KOPT-K1 (cell line): Measurements from ENCODE around the gene UNC5B.

Experiments used
- H3K27ac ChIP-seq: fragments of 200-600 bp; sonication (generic); 2 replicates; pipeline ENCODE4 v1.5.1; 2016; ENCODE audit warnings: antibody characterized with exemption, mild to moderate bottlenecking, low read depth, low read length; ENCODE audit not compliant: poor library complexity, severe bottlenecking
- H3K36me3 ChIP-seq: fragments of 200-600 bp; sonication (generic); 2 replicates; pipeline ENCODE4 v1.5.1; 2017; ENCODE audit warnings: antibody characterized with exemption, mild to moderate bottlenecking, low read length, moderate library complexity; ENCODE audit not compliant: insufficient read depth
- H3K9me3 ChIP-seq: fragments of 200-600 bp; sonication (generic); 2 replicates; pipeline ENCODE4 v1.5.1; 2017; ENCODE audit warnings: antibody characterized with exemption, low read length, mild to moderate bottlenecking; ENCODE audit not compliant: insufficient read depth, poor library complexity, severe bottlenecking

Gene UNC5B

DNA sequence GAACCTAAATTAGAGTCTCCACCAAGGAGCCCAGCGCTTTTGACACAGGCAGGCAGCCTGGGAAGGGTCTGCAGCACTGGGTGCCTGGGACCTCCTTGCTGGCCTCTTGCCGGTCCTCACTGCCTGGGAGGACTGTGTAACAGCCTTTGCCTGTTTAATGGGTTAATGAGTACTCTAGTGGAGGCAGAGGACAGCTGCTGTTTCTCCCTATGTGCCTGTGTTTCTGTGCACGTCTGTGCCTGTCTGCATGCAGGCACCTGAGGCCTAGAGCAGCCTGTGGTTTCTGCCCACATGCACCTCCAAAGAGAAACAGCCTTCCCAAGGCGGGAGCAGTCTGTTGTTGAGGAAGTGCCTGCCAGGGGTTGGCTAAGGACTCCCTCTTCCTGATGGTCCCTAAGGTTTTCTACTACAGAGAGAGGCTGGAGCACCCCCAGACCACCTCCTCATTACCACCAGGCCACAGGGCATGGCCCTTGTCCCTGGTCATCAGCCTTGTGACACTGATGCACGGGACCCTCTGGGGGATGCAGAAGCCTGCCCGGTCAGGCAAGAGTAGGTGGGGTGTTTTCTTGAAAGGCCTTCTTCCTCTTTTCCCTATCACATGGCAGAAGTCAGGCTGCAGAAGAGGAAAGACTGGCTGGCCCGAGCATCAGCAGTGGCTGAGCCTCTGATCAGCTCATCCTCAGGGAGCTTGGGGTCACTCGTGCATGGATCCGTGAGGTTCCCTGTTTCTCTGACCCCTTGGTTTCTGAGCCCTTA lies 120.9 kb downstream of the UNC5B start:
- H3K36me3 ChIP-seq: no peaks in the 10 kb centered on the region
- H3K27ac ChIP-seq: no peak overlapping the region
- no peaks in the 10 kb centered on the region for H3K9me3 ChIP-seq

DNA sequence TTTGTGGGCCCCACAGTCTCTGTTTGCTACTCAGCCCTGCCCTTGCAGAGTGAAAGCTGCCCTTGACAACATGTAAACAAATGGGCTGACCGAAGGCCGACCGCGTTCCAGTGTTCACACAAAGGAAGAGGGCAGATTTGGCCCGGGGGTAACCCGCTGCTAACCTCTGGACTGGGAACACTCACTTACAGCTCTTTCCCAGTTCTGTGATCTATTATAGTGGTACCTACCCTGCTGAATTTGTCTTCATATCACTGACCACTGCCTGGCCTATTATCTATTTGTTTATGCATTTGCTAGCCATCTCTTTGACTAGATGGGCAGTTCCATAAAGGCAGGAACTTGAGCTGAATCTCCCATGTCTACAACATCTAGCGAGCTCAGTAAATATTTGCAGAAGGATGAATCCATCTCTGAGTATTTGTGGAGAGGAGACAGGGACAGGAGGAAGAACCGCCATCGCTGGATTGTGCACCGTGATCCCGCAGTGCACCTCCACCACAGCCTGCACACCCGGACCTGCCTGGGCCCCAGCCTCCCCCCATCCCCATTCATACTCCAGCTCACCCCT lies 121.9 kb downstream of the UNC5B start:
- Histone ChIP-seq H3K27ac (no peak overlapping the region), H3K9me3 (no peaks in the 10 kb centered on the region), H3K36me3 (no peaks in the 10 kb centered on the region)

DNA sequence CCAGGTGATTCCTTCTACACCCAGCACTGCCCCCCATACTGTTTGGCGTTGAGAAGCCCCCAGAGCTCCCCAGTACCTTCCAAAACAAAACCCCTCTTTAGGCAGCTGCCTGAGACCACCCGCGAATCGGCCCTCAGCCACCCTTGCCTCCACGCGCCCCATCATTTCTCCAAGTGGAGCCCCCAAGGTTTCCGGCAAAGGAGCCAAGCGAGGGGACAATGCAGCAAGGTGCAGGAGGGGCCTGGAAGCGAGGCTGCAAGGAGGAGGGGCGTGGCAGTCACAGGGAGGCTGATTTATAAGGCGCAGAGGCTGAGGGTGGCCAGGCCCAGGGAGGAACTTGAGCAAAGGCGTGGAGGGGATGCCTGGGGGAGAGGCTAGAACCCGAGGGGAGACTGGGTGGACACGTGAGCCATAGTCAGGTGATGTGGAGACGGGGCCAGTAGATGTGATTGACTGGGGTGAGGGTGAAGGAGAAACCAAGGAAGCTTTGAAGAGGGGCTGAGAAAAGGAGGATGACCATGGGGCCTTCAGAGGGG lies 122.9 kb downstream of the UNC5B start:
- Histone ChIP-seq H3K36me3 (no peaks in the 10 kb centered on the region), H3K27ac (no peak overlapping the region), H3K9me3 (no peaks in the 10 kb centered on the region)

DNA sequence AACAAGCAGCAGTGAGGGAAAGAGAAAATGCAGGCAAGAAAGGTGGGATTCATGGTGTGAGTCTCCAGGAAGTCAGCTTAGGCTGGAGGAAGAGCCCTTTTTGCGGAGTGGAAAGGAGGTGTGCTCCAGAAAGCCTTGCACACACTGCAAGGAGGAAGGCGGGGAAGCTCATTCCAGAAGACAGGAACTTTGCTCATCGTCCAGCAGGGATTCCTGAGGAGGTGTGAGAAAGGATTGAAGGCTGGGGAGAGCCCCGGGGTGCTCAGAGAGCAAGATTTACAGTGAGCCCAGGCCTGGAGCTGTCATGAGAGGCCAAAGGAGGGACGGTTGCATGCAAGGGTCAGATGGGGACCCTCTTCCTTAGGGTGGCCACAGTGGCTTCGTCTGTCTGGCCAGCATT lies 124.3 kb downstream of the UNC5B start:
- Histone ChIP-seq H3K9me3 (no peaks in the 10 kb centered on the region), H3K27ac (no peak overlapping the region), H3K36me3 (no peaks in the 10 kb centered on the region)

- Histone ChIP-seq H3K36me3 (no peaks in the 10 kb centered on the region), H3K27ac (no peak overlapping the region)
Observed at GRCh38 chr10:71337219-71337701, 124.9 kb downstream of the UNC5B start.

DNA sequence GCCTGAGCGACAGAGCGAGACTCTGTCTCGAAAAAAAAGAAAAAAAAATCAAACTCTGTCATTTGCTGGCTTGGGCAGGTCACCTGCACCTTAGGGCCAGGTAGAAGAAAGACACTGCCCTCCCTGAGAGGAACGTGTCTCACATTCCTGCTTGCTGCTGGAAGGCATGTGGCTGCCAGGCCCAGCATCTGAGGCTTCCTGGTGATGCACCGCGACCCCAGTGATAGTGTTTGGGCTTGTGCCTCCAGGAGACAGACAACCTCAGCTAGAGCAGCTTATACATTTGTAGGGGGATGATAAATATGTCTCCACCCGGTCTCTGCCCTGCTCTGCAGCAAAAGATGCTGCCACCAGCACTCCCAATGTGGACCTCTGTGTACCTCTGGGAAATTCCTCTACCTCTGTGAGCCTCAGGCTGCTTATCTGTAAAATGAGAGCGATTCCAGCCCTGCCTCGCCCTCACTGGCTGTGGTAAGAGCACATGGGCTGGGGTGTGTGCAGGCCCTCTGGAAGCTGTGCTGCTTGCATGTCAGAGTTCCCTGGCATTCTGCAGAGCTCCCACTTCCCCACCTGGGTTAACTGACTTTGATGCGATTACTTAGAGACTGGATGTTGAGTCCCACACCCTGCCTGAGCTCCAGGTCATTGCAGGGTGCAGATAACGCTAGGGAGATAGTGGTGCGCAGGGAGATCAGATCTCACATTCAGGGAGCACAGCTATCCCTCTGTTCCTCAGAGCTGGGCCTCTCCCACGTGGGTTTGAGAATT lies 126.5 kb downstream of the UNC5B start:
- H3K9me3 ChIP-seq: no peaks in the 10 kb centered on the region
- no peak overlapping the region for H3K27ac ChIP-seq
- no peaks in the 10 kb centered on the region for H3K36me3 ChIP-seq

More at GRCh38 chr10:71337219-71337701, 124.9 kb downstream of the UNC5B start:
- H3K9me3 ChIP-seq: no peaks in the 10 kb centered on the region

DNA sequence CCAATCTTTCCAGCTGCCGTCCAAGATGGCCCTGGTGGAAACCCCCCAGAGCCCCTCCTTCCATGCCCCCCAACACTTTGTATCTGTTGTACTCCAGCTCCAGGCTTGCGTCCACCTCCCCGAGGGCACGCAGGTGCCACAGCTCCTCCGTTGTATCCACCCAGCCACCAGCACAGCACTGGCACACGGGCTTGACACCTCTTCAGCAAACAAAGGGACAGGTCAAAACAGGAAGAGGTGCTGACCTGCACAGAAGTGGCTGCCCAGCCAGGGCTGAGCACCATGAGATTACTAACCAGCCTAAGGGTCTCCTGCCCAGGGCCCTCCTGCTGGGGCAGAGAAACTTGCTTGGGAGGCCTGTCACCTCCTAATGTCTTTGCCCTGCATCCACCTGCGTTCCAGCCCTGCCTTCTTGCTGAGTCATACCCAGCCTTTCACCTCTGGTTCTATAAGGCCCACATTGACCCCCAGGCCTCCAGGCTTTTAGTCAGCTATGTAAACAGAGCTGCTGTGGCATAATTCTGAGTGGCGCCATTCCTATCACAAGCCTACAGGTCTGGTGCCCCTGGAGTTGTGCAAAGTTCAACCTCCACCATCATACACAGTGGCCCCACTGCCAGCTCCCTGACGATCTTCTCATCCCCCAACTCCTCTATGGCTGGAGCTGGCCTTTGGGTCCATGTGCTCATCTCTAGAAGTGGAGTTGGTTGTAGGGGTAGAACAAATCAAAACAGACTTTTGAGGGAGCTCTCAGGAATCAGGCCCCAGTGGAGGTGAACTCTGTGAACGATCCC lies 127.6 kb downstream of the UNC5B start:
- Histone ChIP-seq H3K36me3 (no peaks in the 10 kb centered on the region), H3K27ac (no peak overlapping the region), H3K9me3 (no peaks in the 10 kb centered on the region)

DNA sequence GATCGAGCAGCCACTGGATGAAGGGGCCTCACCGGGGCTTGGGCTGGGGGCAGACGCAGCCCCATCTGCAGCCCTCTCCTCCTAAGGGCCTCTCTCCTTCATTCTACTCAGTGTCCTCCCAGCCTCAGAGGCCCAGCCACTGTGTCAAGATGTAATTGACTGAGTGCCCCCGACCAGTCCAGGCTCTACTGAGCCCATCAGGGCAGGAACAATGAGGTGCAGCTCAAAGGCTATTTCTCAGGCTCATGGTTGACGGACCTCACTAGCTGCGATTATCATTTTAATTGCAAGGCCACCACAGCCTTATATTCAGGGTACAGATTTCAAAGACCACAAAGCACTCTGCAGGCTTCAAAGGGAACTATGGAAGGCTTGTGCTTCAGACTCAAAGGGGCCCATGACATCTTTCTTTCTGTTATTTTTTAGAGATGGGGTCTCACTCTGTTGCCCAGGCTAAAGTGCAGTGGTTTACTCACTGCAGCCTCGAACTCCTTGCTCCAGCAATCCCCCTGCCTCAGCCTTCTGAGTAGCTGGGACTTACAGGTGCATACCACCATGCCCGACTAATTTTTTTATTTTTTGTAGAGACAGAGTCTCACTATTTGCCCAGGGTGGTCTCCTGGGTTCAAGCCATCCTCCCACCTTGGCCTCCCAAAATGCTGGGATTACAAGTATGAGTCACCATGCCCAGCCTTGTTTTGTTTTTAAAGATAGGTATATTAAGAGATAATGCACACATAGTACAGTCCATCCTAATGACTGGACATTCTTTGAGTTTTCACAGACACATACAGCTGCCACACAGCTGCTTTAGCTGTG lies 130.4 kb downstream of the UNC5B start:
- H3K36me3 ChIP-seq: no peaks in the 10 kb centered on the region
- no peak overlapping the region for H3K27ac ChIP-seq
- no peaks in the 10 kb centered on the region for H3K9me3 ChIP-seq

- Histone ChIP-seq H3K36me3 (no peaks in the 10 kb centered on the region), H3K9me3 (no peaks in the 10 kb centered on the region), H3K27ac (no peak overlapping the region)
Observed at GRCh38 chr10:71343392-71343773, 131.0 kb downstream of the UNC5B start.

GRCh38 chr10:71344154-71344925 lies 132.0 kb downstream of the UNC5B start:
- Histone ChIP-seq H3K36me3 (no peaks in the 10 kb centered on the region), H3K9me3 (no peaks in the 10 kb centered on the region), H3K27ac (no peak overlapping the region)

DNA sequence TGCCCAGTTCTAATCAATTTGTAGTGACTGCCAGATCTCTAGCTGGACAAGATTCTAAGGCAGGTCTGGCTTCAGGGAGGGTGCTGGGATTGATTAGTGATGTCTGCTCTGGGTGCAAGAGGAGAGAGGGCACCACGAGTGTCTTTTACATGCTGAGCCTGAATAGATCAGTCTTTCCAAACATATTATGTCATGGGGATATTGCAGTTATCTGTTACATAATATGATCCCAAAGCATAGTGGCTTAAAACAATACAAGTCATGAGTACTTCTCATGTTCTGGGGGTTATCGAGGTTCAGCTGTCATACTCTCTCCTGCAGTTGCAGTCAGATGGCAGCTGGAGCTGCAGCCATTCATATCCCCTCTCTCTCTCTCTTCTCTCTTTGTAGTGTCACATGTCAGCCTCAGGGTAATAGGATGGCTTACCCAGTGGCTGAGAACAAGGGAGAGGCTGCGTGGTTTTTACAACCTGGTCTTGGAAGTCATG lies 132.7 kb downstream of the UNC5B start:
- H3K36me3 ChIP-seq: no peaks in the 10 kb centered on the region
- no peak overlapping the region for H3K27ac ChIP-seq
- H3K9me3 ChIP-seq: no peaks in the 10 kb centered on the region

DNA sequence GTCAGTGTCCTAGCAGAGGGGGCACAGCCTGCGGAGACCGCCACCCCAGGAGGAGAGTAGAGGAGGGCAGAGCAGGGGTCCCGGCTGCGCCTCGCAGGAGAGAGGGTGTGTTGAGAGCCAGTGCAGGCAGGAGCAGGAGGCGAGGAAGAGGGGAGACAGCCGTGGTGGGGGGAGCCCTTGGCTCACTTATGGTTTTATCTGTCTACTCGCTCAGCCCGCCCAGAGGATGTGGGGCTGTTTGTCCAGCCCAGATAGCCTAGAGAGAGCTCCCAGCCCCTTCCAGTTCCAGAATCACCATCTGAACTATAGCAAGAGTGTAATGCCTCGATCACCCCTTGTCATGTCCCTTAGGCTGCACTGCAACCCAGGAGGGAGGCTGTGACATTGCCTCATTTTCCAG lies 133.3 kb downstream of the UNC5B start:
- Histone ChIP-seq H3K36me3 (no peaks in the 10 kb centered on the region), H3K9me3 (no peaks in the 10 kb centered on the region), H3K27ac (no peak overlapping the region)

DNA sequence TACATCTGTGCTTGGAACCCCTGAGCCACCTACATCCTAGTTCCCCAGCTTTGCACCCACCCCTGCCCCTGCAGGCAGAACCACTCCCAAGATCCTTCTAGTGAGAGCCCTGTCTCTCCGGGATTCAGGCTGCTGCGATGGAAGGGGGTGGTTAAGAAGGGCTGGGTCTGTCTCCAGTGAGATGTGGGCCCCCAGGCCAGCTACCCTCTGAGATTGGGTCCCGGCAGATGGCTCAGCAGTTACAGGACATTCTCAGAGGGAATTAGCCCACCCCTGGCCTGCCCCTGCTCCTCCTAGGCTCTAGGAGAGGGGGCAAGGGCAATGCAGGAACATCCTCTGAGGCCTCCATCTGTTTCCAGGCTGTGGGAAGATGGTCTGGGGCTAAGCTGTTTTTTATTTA lies 134.4 kb downstream of the UNC5B start:
- Histone ChIP-seq H3K27ac (no peak overlapping the region), H3K36me3 (no peaks in the 10 kb centered on the region), H3K9me3 (no peaks in the 10 kb centered on the region)
